ENCODE results near the gene PTPN11. TPM values are rescaled to one million over a fixed set of nuclear protein-coding genes. Genes with fewer than 3 reads are reported as not detected.

The PTPN11 gene
- total RNA-seq, 1 donor from 2014 or later: 92.1 TPM

GRCh38 chr12:112506513-112507166 is 87.9 kb downstream of the PTPN11 start:
- Mint-ChIP-seq H3K36me3 (ENCODE audit: low read depth) (peaks cover 31% of the 10 kb centered on the region), H3K27ac (ENCODE audit: unreplicated experiment) (no peak overlapping the region), H3K4me1 (no peaks in the 10 kb centered on the region), H3K9me3 (no peaks in the 10 kb centered on the region), H3K27me3 (ENCODE audit: low read depth) (no peaks in the 10 kb centered on the region), H3K4me3 (no peak overlapping the region)
- TF ChIP-seq CTCF (conservative IDR thresholded peaks at IDR 0.05): peak; percentile 29
- DNase-seq (ENCODE audit: low read depth, low spot score): no peak

GRCh38 chr12:112513471-112513870 is 94.7 kb downstream of the PTPN11 start:
- Mint-ChIP-seq H3K27me3 (ENCODE audit: low read depth) (no peaks in the 10 kb centered on the region), H3K27ac (ENCODE audit: unreplicated experiment) (no peak overlapping the region), H3K4me1 (peaks cover 11% of the 10 kb centered on the region), H3K9me3 (peaks cover 1% of the 10 kb centered on the region), H3K4me3 (no peak overlapping the region), H3K36me3 (ENCODE audit: low read depth) (peaks cover 4% of the 10 kb centered on the region)
- TF ChIP-seq CTCF (conservative IDR thresholded peaks at IDR 0.05): no peak
- DNase-seq (ENCODE audit: low read depth, low spot score): no peak

- no peak overlapping the region for H3K4me3 Mint-ChIP-seq
- DNase-seq (ENCODE audit: low read depth, low spot score): no peak
- H3K27me3 Mint-ChIP-seq (ENCODE audit: low read depth): no peaks in the 10 kb centered on the region
- no peak for TF ChIP-seq CTCF (conservative IDR thresholded peaks at IDR 0.05)
- peaks cover 2% of the 10 kb centered on the region for H3K9me3 Mint-ChIP-seq
- peaks cover 20% of the 10 kb centered on the region for H3K4me1 Mint-ChIP-seq
- H3K36me3 Mint-ChIP-seq (ENCODE audit: low read depth): peaks cover 4% of the 10 kb centered on the region
- peak overlapping the region; percentile 53 for H3K27ac Mint-ChIP-seq (ENCODE audit: unreplicated experiment)
Measured at GRCh38 chr12:112514456-112514855, 95.7 kb downstream of the PTPN11 start.

GRCh38 chr12:112514926-112515642 is 96.3 kb downstream of the PTPN11 start:
- H3K27me3 Mint-ChIP-seq (ENCODE audit: low read depth): no peaks in the 10 kb centered on the region
- H3K27ac Mint-ChIP-seq (ENCODE audit: unreplicated experiment): no peak overlapping the region
- peaks cover 2% of the 10 kb centered on the region for H3K9me3 Mint-ChIP-seq
- no peak overlapping the region for H3K4me3 Mint-ChIP-seq
- DNase-seq (ENCODE audit: low read depth, low spot score): no peak
- no peak for TF ChIP-seq CTCF (conservative IDR thresholded peaks at IDR 0.05)
- peaks cover 4% of the 10 kb centered on the region for H3K36me3 Mint-ChIP-seq (ENCODE audit: low read depth)
- H3K4me1 Mint-ChIP-seq: peaks cover 20% of the 10 kb centered on the region

GRCh38 chr12:112515868-112516267 is 97.1 kb downstream of the PTPN11 start:
- Mint-ChIP-seq H3K4me1 (peaks cover 20% of the 10 kb centered on the region), H3K27me3 (ENCODE audit: low read depth) (no peaks in the 10 kb centered on the region), H3K27ac (ENCODE audit: unreplicated experiment) (peak overlapping the region; percentile 31), H3K9me3 (peaks cover 2% of the 10 kb centered on the region), H3K4me3 (no peak overlapping the region), H3K36me3 (ENCODE audit: low read depth) (peaks cover 4% of the 10 kb centered on the region)
- no peak for TF ChIP-seq CTCF (conservative IDR thresholded peaks at IDR 0.05)
- no peak for DNase-seq (ENCODE audit: low read depth, low spot score)

Measured in neural crest cell (in vitro differentiated cells).